ENCODE results near the gene GMDS.

GMDS gene

DNA sequence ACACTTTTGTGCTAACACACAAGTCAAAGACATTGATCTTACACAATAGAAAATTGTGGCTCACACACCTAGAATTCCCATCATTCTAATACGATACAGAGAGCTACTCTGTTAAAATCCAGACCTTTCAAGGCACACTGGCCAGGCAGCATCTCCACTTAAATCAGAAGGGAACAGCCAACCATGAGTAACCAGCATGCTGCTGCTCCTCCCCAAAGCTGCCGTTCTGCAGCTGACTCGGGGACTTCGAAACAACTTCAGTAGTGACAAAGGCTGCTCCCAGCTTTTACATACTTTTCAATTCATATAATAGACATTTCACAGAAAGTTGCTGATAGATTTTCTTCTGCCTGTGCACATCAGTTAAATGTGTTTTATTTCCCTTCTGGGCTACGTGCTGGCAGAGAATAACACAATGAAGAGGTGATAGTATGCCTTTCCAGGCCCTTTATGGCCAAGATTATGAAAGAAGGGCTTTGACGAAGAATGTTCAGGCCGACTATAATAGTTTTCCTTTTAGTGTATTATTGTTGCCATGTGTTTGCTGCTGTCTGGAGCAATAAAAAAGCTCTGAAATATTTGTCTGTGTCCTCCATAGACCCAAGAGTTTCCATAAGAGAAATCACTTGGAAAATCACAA is 159.0 kb downstream of the GMDS start:
- no peak for DNase-seq

DNA sequence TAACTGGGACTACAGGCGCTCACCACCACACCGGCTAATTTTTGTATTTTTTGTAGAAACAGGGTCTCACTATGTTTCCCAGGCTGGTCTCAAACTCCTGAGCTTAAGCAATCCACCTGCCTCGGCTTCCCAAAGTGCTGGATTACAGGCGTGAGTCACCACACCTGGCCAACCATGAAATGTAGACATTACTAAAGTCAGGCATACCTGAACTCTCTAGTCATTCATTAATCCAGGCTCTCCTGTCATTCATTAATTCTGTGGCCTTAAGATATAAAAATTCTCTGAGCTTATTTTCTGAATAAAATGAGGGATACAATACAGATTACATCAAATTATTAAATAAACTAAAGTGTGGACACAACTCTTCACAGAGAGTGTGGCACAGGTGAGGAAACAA is 159.7 kb downstream of the GMDS start:
- no peak for DNase-seq

DNA sequence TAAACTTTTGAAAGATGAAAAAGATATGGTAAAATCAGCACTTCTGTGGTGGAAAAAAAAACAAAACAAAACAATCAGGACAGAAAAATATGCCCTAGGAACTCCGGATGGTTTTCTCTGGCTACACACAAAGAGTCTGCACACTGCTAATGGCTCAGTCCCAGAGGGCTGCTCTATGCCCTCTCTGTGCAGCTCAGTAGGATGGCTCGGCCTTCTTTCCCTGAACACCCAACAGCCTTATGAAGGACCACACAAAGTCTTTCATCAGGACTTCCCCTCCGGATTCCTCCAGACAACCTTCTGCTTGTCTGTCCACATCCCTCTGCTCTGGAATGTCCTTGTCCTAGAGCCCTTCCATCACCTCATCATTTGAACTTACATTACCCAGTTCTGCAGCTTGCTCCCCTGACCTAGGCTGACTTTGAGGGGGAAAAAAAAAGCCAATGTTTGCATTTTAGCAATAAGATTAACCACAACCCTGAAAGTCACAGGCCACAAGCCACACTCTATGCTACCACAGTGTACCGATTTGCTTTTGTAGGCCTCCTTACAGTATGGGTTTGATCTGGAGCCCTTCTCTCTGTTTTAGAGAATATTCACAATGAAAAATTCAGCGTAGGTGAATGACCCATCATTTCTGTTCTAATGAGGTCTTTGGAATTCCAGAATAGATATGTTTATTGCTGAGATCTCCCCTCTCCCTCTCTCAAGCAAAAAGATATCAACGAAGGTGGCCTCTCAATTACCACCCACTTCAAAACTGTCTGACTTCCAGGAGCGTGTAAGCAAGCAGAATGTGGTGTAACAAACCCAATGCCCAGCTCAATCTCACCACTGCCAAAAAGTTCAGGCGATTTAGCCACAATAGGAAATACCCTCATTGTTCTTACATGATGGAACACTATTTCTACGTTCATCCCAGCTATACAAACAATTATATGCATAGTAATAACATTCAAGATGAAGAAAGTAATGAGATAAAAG is 164.0 kb downstream of the GMDS start:
- DNase-seq, result no peak

DNA sequence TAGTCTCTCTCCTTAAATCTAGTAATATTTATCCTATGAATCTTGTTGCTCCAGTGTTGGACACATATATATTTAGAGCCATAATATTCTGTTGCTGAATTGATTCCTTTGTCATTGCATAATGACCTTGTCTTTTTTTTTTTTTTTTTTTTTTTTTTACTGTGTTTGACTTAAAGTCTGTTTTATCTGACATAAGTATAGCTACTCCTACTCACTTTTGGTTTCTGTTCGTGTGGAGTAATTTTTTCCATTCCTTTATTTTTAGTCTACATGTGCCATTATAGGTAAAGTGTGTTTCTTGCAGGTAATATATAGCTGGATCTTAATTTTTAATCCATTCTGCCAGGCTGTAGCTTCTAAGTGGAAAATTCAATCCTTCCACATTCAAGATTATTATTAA is 166.5 kb downstream of the GMDS start:
- no peak for DNase-seq

DNA sequence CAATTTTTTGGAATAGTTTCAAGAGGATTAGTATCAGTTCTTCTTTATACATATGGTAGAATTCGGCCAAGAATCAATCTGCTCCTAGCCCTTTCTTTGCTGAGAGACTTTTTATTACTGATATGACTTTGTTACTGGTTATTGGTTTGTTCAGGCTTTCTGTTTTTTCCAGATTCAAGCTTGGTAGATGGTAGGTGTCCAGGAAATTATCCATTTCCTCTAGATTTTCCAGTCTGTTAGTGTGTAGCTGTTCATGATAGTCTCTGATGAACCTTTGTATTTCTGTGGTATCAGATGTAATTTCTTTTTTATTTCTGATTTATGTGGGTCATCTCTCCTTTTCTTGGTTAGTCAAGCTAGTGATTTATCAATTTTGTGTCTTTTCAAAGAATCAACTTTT is 167.6 kb downstream of the GMDS start:
- DNase-seq, result no peak

DNA sequence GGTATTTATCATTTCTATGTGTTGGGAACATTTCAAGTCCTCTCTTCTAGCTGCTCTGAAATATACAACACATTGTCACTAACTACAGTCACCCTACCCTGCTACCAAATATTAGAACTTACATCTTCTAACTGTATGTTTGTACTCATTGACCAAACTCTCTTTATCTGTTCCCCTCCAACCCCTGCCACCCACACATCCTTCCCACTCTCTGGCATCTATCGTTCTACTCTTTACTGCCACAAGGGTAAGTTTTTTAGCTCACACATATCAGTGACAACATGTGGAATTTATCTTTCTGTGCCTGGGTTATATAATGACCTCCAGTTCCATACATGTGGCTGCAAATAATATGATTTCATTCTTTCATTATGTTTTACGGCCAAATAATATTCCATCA is 171.9 kb downstream of the GMDS start:
- DNase-seq, result no peak

DNA sequence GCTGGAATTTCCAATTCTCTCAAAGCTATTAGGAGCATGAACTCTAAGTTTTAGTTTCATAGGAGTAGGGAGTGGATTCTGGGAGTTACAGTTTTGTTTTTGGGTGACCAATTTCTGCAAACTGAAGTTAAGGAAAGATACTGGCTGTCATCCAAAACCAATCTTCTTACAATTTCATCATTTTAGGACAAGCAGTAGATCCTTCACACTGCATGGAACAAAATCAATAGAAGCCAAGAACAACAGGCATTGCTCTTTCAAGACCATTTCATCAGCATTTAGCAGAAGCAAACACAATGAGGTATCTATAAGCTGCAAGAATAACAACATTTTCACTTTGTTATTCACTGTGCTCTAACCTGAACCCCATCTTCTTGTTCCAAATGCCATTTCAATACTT is 173.0 kb downstream of the GMDS start:
- no peak for DNase-seq

DNA sequence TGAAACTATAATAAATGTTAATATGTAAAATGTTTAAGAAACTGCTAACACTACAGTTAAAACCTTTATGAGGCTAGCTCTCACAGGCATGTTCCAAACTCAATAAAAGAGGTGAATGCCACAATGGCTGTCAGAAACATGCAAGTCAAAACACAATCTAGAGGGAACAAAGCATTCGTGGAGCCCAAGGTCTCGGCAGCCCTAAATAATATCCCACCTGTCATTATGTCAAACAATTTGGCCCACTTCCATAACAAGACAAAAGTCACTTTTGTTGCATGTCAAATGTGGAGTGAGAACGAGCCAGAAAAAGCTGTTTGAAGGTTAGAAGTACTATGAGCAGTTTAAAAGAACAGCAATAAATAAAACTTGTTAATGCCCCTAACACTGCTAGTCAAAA is 181.9 kb downstream of the GMDS start:
- DNase-seq, result no peak

DNA sequence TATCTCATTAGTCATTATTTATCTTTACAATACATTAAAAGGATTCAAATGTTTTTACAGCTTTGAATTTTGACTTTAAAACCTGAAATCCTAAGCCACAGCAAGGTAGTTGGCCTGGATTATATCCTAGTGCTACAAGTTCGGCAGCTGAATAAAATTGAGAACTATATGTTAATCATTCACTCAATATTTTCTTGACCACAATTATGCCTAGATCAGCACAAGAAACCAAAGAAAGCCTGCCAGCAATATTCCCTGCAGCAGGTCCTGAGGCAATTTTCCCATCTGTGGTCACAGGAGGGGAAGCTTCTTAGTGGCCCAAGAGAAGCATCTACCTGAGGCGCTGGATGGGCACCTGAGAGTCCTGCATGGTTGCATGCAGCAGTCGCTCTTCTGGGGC is 183.5 kb downstream of the GMDS start:
- DNase-seq, result no peak

DNA sequence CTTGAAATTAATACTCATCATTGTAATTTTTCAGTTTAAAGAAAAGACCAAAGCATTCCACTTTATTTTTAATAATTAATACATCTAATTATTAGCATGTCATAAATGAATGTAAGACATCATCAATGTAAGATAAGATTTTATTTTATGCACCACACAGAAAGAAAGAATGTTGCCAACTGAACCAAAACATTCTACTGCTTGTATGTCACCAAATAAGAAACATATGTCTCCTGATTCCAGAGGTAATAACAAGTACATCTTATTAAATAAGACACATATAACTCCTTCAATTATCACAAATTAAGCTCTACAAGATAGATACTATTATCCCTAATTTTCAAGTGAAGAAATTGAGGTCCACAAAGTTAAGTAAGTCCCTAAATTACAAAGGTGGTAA is 189.5 kb downstream of the GMDS start:
- DNase-seq, result no peak

DNA sequence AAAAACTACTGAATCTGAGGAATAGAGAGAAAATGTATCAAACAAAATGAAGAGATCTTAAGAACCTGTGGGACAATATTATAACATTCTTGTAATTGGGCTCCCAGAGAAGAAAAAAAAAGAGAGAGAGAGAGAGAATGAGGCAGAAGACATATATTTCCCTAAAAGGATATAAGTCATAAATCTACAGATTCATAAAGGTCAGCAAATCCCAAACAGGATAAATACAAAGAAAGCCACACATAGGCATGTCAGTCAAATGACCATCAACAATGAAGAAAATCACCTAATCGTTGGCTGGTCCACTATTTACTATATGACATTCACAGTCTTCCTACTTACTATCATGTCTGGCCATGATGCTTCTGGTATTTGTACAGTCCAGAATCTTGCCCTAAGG is 190.3 kb downstream of the GMDS start:
- DNase-seq, result no peak

DNA sequence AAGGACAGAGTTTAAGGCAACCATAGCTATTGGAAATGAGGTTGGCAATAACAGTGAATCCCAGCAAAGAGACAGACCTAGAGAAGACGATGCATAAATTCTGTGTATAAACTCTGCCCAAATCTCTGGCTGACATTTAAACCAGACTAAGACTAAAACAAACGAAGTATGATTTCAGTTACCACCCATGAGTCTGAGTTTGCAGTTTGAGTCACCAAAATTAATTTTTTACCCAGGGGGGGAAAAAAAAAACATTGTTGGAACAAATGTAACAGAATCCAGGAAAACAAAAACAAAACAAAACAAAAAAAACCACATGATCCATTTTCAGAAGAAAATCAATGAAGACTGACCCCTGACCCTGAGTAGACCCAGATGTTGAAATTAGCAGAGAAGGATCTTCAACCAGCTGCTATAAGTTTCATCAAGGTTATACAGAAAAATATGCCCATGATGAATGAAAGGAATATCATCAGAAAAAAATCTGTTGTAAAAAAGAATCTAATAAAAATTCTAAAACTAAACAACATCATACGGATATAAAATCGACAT is 190.8 kb downstream of the GMDS start:
- DNase-seq, result no peak

DNA sequence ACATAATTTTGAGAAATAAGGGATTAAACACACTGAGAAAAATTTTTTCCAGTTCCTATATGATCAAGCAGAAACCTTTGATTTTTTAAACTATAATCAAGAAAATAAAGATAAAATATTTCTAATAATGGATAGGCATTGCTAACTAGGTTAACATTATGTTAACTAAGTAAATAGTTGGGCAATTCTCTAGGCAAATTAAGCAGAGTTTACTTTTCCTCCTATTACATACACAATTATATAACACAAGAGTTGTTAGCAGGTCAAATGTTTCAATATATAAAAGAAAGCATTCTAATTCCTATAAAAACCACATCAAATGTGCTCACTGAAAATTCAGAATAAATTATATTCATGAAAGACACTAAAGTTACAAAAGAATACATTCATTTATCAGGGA is 191.7 kb downstream of the GMDS start:
- DNase-seq, result no peak

DNA sequence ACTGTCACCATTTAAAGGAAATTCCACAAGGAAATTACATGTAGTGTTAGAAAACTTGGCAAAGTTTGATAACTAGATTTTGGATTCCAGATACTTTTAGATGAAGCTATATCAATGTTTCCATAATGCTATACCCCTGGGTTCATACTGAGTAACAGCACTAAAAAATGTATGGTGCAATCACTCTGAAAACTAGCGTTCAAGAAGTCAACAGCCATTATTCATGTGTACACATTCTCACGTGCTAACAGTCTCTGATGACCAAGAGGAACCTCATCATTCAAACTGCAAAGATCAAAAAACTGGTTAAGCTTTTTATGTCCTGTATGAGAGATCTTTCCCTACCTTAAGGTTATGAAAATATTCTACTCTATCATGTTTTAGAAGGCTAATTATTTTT is 197.6 kb downstream of the GMDS start:
- DNase-seq, result no peak

DNA sequence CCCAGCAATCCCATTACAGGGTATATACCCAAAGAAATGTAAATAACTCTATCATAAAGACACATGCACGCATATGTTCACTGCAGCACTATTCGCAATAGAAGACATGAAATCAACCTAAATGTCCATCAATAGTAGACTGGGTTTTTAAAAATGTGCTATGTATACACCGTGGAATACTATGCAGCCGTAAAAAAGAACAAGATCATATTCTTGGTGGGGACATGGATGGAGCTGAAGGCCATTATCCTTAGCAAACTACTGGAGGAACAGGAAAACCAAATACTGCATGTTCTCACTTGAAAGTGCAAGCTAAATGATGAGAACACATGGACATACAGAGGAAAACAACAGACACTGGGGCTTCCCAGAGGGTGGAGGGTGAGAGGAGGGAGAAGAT is 201.2 kb downstream of the GMDS start:
- no peak for DNase-seq

DNA sequence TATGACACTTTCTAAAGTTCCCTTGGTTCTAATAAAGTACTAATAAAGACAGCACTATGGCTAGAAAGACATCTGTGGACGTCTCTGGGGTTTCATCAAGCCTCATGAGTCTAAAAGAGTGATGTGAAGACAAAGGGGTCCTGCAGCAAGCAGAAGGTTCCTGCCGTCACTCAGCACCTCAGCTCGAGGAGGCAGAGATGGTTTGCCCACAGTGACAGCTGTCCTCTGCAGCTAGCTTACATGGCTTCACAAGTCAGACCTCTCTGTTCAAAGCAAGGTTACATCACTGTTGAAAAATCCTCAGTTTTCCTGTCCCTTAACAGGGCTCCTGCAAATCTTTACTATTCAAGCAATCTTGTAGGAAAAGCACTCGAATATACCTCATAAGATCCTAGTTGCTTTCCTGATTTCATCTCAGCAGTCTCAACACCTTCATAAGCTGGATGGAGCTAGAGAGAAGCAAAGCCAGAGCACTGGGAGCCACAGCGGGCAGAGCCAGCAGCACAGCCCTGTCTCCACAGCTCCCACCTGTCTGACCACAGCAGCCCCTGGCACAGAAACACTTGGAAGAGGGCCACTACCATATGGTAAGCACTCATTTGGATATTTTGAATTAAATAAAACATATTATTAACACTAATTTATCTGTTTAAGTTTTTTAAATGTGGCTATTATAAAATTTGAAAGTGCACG is 202.3 kb downstream of the GMDS start:
- DNase-seq, result no peak

DNA sequence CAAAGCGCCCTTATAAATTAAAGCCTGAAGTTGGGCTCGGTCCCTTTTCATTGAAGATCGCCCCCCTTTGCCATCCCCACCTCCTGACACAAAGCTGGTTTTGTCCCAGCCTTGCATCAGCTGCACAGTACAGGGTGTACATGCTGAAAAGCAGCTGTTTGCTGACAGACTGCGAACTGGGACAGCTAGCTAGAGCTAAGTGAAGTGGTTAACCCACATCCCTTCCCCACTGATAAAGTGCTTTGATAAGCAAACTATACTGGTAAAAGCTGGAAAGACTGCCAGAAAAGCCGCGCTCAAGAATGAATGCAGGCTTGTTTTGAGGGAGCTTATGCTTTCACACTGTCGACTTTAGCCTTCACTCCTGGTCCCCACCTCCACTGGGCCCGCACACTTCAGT is 207.3 kb downstream of the GMDS start:
- no peak for DNase-seq

DNA sequence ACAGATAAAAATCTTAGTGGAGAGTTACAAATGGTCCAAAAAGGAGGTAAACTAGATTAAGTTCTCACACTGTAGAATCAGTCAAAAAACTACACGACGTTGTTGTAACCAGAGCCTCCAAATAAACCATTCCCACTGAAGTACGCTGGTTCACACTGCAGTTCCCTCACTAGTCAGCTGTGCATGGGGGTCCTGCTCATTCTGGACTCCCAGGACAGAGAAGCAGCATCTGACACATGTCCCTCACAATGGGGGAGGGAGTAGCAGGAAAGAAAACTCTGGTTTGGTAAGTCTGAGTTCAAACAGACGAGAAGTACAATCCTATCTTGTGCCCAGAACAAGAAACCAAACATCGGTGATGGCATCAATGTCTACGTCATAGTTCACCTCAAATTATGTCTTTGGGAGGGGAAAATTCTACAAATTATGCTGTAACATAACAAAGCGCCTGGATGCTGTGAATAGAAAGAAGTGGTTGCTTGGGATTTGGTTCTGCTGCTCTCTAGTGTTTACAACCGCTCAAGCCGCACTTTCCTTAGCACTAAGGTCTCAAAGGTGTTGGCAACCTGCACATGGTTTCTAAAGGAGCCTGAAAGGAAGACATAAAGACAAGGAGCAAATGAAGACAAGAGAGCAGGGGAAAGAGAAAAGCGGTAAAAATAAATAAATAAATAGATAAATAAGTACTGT is 208.0 kb downstream of the GMDS start:
- DNase-seq, result no peak

DNA sequence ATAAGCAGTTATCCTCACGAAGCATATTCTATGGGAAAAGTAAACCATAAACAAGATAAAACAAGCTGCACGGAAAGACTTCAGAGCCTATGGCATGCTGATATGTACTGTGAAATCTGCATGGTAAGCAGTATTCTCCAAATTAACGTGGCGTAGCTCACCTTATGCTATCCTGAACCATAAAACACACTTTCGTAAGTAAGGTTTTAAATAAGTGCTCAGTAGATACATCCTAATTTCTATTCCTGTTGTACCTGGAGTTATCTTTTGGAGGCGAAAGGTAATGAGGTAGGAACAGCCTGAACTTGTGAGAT is 208.7 kb downstream of the GMDS start:
- DNase-seq, result no peak

DNA sequence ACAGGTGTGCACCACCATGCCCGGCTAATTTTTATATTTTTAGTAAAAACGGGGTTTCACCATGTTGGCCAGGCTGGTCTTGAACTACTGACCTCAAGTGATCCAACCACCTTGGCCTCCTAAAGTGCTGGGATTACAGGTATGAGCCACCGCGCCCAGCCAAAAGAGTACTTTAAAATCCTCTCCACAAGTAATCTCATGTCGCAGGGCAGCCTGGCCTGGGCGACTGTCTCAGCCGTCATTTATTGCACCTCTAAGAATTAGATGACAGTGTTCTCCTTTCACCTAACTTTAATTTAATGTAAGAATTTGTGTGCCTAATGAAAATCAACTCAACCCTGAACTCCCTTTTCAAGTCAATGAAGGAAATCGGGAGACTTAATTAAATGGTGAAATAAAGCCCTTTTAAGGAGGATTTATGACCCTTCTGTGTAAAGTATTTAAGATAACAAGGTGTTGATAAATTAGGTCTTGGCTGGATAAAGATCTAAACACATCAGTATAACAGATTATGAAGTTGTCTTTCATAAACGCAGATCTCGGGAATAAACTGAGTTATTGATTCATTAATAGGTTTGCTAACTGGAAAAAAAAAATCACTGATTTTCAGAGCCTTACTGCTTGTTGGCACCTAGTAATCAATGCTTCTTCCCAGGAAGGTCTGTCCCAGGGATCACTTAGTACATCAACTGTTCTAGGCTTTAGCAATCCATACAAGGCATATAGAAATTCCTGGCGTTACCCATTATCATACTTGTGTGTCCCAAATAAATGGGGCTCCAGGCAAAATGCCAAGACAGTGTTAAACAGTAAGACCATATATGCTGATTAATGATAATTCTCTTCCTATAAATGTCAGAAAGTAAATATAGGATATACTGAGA is 209.3 kb downstream of the GMDS start:
- DNase-seq, result no peak

DNA sequence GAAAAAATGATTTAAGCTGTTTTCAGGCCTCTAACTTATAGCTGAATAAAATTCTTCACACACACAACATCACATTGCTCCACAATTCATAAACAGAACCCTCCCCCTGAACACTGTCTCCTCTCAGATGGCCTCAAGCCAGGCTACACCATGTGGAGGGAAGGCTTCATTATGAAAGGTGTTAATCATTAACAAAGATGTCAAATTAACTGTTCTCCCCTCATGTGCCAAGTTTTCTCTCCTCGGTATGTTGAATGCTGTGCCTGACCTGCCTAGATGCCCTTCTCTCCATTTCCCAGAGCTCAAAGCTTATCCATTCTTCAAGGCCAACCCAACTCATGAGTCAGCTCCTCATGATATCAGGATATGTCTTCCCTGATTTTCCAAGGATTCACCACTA is 210.4 kb downstream of the GMDS start:
- DNase-seq, result no peak

DNA sequence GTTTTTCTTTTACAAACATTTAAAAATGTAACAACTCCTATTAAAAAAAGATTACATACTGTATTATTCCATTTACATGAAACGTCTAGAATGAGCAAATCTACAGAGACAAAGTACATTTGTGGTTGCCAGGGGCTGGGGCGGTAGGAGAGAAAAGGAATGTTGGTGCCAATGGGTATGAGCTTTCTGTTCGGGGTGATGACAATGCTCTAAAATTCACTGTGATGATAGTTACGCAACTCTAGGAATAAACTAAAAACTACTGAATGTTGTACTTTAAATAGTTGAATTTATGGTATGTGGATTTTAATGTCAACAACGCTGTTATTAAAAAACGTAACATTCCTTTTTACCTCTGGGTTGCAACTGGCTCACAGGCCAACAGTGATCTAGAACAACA is 211.1 kb downstream of the GMDS start:
- DNase-seq, result no peak
